GM12865 (cell line): ENCODE results near the gene VPS41.

ENCODE experiments used
- DNase-seq: peaks from one replicate; pipeline ENCODE4 v3.0.0; 2010; ENCODE audit warnings: low read depth
- H3K4me3 ChIP-seq: 2 replicates; pipeline ENCODE4 v1.5.1; 2011; ENCODE audit warnings: mild to moderate bottlenecking, low read depth, low read length, control low read depth
- TF ChIP-seq, protein P1 (sequence below): IDR thresholded peaks from 2 replicates; pipeline ENCODE4 v1.5.1; 2011; ENCODE audit warnings: low read length, control low read depth, low read depth, inconsistent platforms; ENCODE audit not compliant: insufficient read depth; ENCODE audit errors: missing control alignments

The VPS41 gene

DNA sequence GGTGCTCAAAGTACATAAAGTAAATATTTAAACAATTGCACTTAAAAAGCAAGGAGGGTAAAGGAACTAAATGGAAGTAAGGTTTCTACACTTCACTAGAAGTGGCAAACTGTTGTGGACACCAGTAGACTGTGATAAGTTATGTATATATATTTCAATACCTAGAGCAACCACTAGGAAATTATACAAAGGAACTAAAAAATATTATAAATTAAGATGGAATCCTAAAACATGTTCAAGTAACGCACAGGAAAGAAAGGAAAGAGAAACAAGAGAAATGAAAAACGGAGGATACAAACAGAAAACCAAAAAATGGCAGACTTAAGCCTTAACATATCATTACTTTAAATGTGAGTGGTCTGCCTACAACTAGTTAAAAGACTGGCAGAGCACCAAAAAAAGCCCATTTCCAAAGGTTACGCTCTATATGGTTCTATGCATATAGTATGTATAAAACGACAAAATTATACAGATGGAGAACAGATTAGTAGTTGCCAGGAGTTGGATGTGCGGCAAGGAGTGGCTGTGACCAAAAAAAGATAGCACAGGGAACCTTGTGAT is 19.0 kb downstream of the VPS41 start:
- TF ChIP-seq, protein P1, sequence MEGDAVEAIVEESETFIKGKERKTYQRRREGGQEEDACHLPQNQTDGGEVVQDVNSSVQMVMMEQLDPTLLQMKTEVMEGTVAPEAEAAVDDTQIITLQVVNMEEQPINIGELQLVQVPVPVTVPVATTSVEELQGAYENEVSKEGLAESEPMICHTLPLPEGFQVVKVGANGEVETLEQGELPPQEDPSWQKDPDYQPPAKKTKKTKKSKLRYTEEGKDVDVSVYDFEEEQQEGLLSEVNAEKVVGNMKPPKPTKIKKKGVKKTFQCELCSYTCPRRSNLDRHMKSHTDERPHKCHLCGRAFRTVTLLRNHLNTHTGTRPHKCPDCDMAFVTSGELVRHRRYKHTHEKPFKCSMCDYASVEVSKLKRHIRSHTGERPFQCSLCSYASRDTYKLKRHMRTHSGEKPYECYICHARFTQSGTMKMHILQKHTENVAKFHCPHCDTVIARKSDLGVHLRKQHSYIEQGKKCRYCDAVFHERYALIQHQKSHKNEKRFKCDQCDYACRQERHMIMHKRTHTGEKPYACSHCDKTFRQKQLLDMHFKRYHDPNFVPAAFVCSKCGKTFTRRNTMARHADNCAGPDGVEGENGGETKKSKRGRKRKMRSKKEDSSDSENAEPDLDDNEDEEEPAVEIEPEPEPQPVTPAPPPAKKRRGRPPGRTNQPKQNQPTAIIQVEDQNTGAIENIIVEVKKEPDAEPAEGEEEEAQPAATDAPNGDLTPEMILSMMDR = no peak
- DNase-seq = no peak
- no peak overlapping the region for H3K4me3 ChIP-seq

- no peak overlapping the region for H3K4me3 ChIP-seq
- TF ChIP-seq, protein P1 = no peak
- DNase-seq = no peak
These were observed 19.9 kb downstream of the VPS41 start for GRCh38 chr7:38889079-38889478.

DNA sequence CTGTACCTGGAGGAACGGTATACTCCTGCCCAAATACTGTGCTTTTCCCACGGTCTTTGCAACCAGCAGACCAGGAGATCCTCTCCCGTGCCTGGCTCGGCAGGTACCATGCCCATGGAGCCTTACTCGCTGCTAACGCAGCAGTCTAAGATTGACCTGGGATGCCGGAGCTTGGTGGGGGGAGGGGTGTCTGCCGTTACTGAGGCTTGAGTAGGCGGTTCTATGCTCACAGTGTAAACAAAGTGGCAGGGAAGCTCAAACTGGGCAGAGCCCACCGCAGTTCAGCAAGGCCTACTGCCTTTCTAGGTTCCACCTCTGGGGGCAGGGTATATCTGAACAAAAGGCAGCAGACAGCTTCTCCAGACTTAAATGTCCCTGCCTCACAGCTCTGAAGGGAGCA is 22.7 kb downstream of the VPS41 start:
- no peak overlapping the region for H3K4me3 ChIP-seq
- TF ChIP-seq, protein P1 = no peak
- no peak for DNase-seq

DNA sequence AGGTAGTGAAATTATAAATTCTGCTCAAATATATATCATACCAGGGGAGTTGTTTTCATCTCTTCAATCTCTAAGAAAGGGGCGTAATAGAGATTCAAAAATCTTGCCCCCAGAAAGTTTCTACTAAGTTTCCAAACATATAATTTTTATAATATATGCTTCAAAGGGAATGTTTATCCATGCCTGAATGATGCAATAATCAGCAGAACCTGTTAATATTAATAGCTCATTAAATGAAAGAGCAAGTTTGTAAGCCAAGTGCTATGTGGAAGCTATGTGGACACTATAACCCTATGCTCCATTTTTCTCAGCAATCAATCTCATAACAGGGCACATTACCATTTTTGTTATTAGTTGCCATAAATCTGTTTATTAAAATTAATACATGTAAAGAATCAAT is 25.3 kb downstream of the VPS41 start:
- no peak overlapping the region for H3K4me3 ChIP-seq
- DNase-seq = no peak
- TF ChIP-seq, protein P1 = no peak

GRCh38 chr7:38881947-38882684 is 26.9 kb downstream of the VPS41 start:
- H3K4me3 ChIP-seq = no peak overlapping the region
- TF ChIP-seq, protein P1 = no peak
- no peak for DNase-seq

DNA sequence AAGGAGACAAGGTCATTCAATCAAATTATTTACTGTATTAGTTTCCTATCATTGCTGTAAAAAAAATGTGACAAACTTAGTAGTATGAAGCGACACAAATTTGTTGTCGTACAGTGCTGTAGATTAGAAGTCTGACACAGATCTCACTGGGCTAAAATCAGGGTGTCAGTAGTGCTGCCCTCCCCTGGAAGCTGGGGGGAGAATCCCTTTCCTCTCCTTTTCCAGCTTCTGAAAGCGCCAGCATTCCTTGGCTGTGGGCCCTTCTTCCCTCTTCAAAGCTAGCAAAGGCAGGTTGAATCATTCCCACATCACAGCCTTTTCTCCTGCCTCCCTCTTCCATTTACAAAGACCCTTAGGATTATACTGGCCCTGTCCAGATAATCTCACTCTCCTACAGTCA is 28.0 kb downstream of the VPS41 start:
- TF ChIP-seq, protein P1 = no peak

GRCh38 chr7:38880454-38880853 is 28.5 kb downstream of the VPS41 start:
- DNase-seq = no peak
- no peak overlapping the region for H3K4me3 ChIP-seq
- TF ChIP-seq, protein P1 = no peak

More for the DNA sequence above, 28.0 kb downstream of the VPS41 start:
- H3K4me3 ChIP-seq = no peak overlapping the region
- no peak for DNase-seq
